DMS153 (cell line): ENCODE data around the gene FRRS1L.
A peak's percentile ranks its signal among the peaks of the same experiment; 100 is the strongest.

Experiments
- DNase-seq: peaks from one replicate; lab custom pipeline; 2025; lab: John Stamatoyannopoulos, UW

Gene FRRS1L

DNA sequence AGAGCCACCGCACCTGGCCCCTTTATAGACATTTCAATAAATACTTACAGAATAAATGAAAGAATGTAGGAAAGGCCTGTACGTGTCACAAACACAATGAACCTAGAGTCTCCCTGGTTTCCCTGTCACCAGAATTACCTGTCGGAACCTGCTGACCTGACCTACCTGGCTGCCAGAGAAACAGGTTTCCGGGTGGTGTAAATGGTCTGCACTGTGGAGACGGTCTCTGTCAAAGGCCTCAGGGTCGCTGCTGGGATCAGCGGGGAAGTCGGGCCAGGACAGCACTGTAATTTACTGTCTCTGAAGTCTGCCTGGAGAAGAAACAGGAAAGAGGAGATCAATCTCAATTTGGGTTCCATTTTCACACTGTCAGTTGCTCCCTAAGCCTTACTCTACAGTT lies 9.3 kb upstream of the FRRS1L start:
- DNase-seq: no peak

- DNase-seq: no peak
These were observed 5.9 kb upstream of the FRRS1L start for GRCh38 chr9:109172935-109173334.

DNA sequence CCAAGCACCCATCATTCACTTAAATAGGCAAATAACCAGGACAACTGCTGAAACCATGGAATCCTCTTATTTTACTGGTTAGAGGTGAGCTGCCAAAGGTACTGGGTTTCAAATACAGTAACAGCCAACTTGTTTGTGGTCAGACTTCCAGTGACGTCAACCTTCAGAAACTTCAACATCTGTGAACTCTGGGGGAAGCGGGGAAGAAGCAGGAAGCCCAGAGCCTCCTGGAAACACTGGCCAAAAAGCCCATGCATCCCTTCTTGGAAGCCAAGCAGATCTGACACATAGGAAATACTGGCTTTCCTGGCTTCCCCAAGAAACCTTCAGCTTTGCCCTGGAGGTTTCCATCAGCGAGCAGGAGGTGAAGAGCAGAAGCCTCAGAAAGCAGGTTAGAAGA lies 4.9 kb upstream of the FRRS1L start:
- no peak for DNase-seq

- DNase-seq: no peak
These were observed 1.1 kb upstream of the FRRS1L start for GRCh38 chr9:109168170-109168569.

DNA sequence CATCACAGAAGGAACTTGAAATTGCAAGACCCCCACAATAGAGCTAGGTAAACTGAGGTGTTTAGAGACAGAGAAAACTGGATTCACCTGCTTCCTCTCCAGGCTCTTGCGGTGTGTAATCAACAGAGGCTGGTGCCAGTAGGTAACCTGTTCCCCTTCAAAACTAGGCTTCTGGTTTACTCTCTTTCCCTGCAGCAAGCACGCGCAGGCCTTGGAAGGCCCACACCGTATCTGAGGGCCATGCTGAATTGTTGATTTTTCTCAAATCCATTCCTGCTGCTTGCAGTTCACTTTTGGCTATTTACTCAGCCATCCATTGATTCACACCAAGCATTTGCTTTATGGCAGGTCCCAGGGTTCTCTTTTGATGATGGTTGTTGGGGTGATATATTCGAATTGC lies 667 bp upstream of the FRRS1L start:
- no peak for DNase-seq

DNA sequence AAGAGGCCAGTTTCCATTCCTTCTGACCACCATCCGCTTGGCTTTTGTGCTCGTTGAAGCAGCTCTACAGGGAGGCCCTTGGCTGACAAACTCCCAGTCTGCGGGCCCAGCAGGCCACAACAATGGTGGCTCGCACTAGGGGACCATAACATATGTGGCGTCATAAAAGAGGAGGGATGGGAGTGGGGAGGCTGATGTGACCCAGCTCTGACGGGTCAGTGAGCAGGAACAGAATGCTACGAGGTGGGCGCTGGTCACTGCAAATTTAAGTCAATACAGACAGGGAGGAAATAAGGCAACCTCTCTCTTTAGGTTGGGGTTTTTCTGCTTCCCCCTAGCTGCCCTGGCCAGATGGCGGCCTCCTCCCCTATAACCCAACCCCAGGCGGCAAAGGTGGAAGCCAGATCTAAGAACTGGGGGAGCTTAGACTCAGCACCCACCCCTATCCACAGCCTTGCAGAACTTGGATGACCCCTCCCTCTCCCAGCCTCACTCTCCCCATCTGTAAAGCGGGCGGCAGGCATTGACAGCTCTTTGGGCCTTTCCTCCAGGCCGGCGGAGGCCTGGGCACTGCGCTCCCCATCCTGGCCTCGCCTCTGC lies 778 bp downstream of the FRRS1L start:
- no peak for DNase-seq

DNA sequence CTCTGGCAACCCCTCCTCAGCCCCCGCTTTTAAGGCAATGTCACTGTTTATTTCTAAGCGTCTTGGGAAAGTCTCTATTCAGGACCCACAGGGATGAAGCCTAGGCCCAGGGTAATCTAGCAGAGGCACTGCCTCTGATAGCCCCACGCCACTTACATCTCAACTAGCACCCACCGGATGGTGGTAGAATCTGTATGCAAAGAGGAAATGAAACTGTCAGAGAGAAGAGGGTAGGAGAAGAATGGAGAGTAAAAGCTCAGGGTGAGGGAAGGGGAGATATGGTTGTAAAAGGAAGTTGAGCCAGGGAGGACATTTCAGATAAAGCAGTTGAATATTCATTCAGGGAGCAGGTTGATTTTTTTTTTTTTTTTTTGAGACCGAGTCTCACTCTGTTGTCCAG lies 3.0 kb downstream of the FRRS1L start:
- DNase-seq: no peak

GRCh38 chr9:109163194-109163593 lies 3.9 kb downstream of the FRRS1L start:
- DNase-seq: no peak

DNA sequence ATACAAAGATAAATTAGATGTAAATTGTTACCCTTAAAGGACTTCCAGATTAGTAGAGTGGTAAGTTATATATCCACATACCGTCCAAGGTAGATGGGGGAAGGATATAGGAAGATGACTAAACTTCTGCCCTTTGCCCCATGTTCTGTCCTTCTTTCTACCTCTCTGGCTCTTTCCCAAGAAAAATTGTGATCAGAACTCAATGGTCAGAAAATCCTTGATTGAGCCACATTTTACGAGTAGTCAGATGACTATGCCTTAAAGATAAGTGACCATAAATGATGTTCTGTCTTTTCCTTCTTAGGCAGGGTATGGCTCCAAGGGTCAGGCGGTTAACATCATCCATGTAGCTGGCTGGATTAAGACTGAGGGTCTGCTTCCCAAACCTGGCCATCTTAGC lies 4.4 kb downstream of the FRRS1L start:
- no peak for DNase-seq

- no peak for DNase-seq
These were observed 5.6 kb downstream of the FRRS1L start for GRCh38 chr9:109161471-109161870.

- no peak for DNase-seq
These were observed 7.5 kb downstream of the FRRS1L start for GRCh38 chr9:109159583-109159982.

DNA sequence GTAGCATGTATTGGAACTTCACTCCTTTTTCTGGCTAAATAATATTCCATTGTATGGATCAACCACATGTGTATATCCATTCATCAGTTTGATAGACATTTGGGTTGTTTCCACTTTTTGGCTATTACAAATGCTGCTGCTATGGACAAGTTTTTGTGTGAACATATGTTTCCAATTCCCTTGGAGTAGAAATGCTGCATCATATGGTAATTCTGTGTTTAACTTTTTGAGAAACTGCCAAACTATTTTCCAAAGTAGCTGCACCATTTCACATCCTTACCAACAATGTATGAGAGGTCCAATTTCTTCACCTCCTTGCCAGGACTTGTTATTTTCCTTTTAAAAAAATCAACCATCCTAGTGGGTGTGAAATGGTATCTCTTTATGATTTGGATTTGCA lies 8.4 kb downstream of the FRRS1L start:
- DNase-seq: no peak

DNA sequence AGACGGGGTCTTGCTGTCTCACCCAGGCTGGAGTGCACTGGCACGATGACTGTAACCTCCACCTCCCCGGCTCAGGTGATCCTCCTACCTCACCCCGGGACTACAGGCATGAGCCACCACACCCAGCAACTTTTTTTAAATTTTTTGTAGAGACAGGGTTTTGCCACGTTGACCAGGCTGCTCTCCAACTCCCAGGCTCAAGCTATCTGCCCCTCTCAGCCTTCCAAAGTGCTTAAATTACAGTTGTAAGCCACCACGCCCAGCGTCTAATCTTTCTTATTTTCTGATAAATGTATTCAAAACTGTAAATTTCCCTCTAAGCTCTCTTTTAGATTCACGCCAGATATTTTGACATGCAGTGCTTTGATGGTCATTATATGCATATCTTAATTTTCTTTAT lies 10.3 kb downstream of the FRRS1L start:
- no peak for DNase-seq

DNA sequence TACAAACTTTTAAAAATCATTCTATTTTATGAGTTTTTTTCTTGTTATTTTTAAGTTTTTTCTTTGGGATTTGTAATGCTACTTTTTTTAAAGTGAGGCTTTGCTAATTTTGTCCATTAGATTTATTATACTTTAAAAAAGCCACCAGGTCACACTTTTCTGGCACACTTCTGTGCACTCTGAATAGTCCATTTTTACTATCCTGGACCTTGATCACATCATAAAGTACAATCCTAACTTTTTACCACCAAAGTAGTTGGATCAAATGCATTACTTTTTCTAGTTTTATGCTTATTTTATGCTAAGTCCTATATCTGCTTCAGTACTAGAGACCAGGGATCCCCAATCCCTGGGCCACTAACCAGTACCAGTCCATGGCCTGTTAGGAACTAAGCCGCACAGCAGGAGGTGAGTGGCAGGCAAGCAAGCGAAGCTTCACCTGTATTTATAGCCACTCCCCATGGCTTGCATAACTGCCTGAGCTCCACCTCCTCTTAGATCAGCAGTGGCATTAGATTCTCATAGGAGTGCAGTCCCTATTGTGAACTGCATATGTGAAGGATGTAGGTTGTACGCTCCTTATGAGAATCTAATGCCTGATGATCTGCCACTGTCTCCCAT lies 16.0 kb downstream of the FRRS1L start:
- no peak for DNase-seq

DNA sequence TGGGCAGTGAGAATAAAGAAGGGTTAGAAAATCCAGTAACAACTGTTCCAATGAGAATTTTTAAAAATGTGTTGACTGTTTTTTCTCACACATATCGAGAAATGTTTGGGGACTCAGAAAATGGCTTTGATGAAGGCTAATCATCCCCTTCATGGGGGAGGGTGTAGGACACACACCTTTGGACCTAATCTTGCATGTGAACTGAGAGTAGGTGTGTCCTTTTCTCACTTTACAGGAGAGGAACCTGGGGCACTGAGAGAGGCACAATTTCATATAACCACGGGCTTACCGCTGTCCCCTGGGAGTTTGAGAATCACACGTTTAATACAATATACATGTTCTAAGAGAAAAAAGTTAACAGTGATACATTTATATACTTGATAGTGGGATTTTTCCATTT lies 17.3 kb downstream of the FRRS1L start:
- DNase-seq: no peak

DNA sequence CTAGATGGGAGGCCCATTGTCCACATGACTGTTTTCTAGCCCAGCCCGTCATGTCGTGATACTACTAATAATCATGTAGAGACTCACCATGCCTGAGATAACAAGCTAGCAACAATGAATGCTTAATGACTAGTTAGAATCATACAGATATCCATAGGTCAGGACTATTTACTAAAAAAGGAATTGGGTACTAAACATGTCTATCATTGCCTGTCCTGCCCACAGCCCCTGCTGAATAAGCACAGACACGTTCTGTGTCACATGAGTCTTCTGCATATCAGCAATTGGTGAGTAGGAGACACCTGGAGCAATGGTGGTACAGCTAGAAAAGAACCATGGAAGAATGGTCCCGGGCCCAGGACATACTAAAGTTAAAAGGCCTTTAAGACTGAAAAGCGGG lies 18.0 kb downstream of the FRRS1L start:
- no peak for DNase-seq

DNA sequence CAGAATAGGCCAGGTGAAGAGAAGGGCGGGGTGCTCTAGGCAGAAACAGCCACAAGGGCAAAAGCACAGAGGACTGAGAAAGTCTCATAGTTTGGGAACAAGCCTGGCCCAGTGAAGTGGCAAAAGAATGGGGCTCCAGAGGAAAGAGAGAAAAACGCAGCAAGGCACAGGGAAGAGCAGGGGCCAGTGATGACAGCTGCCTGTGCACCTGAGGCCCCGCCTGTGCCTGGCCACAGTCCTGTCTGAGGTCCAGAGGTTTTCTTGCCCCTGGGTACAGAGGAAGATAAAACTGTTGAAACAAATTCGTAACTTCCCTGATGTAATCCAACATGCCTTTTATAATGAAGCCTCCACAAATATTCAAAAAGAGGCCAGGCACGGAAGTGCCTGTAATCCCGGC lies 22.0 kb downstream of the FRRS1L start:
- DNase-seq: no peak

- DNase-seq: peak; percentile 57
These were observed 23.0 kb downstream of the FRRS1L start for GRCh38 chr9:109143881-109144562.

- DNase-seq: no peak
These were observed 25.7 kb downstream of the FRRS1L start for GRCh38 chr9:109141375-109141774.

DNA sequence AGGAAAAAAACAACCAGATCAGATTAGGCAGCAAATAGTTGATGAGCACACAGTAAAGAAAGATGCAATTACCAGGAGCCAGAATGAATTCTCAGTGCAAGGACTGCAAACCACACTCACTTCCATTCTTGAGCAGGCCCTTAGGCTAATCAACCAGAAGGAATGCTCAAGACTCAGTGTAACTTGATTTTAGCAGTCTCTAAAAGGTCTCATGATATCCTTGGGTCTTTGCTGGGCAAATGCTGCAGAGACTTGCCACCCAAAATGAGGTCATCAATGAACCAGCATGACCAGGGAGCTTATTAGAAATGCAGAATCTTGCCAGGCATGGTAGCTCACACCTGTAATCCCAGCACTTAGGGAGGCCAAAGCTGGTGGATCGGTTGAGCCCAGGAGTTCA lies 27.2 kb downstream of the FRRS1L start:
- DNase-seq: no peak

- DNase-seq: no peak
These were observed 28.6 kb downstream of the FRRS1L start for GRCh38 chr9:109138421-109138820.

- no peak for DNase-seq
These were observed 32.9 kb downstream of the FRRS1L start for GRCh38 chr9:109134167-109134578.

DNA sequence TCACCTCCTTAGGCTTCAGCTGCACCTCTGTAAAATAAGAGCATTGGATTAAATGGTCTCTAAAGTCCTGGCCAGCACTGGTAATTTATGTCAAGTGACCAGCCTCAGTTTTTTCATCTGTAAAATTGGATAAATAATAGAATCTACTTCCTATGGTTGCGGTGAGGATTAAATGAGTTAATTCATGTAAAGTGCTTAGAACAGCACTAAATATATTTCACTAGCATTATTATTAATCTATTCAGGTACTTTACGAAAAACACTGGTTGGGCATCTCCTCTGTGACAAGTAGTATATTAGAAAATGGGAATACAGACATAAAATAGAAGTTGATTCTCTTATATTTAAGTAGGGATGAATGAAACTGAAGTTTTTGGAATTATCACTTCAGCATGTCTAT lies 33.5 kb downstream of the FRRS1L start:
- no peak for DNase-seq

DNA sequence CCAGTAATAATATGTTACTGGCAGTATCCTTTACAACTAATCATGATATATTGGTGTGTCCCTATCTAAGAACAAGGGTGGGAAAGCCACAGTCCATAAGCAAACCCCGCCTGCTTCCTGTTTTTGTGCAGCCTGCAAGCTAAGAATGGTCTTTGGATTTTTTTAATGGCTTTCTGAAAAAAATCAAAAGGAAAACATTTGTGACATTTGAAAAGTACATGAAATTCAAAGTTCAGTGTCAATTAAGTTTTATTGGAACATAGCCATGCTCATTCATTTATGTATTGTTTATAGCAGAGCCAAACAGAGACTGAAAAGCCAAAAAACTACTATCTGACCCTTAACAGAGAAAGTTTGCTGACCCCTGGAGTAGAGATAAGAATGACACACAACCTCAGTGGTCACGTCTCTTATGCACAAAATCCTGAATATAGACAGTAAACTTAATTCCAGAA lies 34.5 kb downstream of the FRRS1L start:
- no peak for DNase-seq
